CD4-positive, alpha-beta T cell (primary cell): ENCODE measurements around the gene RNF128. TPM values are rescaled to one million over a fixed set of nuclear protein-coding genes. Genes with fewer than 3 reads are reported as not detected.

Experiments
- ATAC-seq: fragments of 200-7000 bp; cut with Tn5 transposase; one replicate; pipeline ENCODE4 v1.10.0; 2022; ENCODE audit warnings: mild to moderate bottlenecking; ENCODE audit not compliant: poor library complexity
- CTCF ChIA-PET: fragments of 350-600 bp; sonication (Branson Sonifier 250); formaldehyde crosslinking; loops from one replicate; lab custom pipeline; 2021; ENCODE audit warnings: antibody characterized with exemption, inconsistent platforms; lab: Charles Lee
- POLR2A ChIA-PET: fragments of 350-600 bp; sonication (Branson Sonifier 250); formaldehyde crosslinking; loops from one replicate; lab custom pipeline; 2021; ENCODE audit warnings: antibody characterized with exemption, inconsistent platforms; lab: Charles Lee
- DNase-seq, 14 experiments: peaks; one replicate each; pipeline ENCODE4 v3.0.0-alpha.2; 2013 to 2020; ENCODE audit warnings: mixed read lengths in 2 of 14
- H3K27ac ChIP-seq, 2 donors: one replicate each; pipeline versions ENCODE4 v1.5.1 to v1.7.0; 2013; ENCODE audit warnings: low read length in 2 of 2, low read depth in 1 of 2, mild to moderate bottlenecking in 1 of 2
- H3K27me3 ChIP-seq, 2 experiments: 1 replicate in 1 of 2; 2 replicates in 1 of 2; pipeline versions ENCODE4 v1.6.1 to v1.7.0; 2013; ENCODE audit warnings: low read length in 2 of 2, control low read depth in 1 of 2, mild to moderate bottlenecking in 1 of 2, moderate library complexity in 1 of 2; ENCODE audit not compliant: insufficient read depth in 2 of 2, control insufficient read depth in 1 of 2
- H3K36me3 ChIP-seq: one replicate; pipeline ENCODE4 v1.6.1; 2013; ENCODE audit warnings: low read length, control low read depth; ENCODE audit not compliant: insufficient read depth
- H3K4me1 ChIP-seq: one replicate; pipeline ENCODE4 v1.6.1; 2013; ENCODE audit warnings: low read length, control low read depth; ENCODE audit not compliant: insufficient read depth
- H3K4me3 ChIP-seq: one replicate; pipeline ENCODE4 v1.5.1; 2013; ENCODE audit warnings: mild to moderate bottlenecking, low read length, moderate library complexity
- H3K9me3 ChIP-seq, 2 experiments: 1 replicate in 1 of 2; 2 replicates in 1 of 2; pipeline versions ENCODE4 v1.6.1 to v1.7.0; 2013; ENCODE audit warnings: low read length in 2 of 2, mild to moderate bottlenecking in 2 of 2, control low read depth in 1 of 2, moderate library complexity in 1 of 2; ENCODE audit not compliant: control insufficient read depth in 1 of 2, insufficient read depth in 1 of 2
- H3K27ac Mint-ChIP-seq: one replicate; pipeline ENCODE4 v1.8.0; 2020; ENCODE audit warnings: mixed read lengths
- H3K27me3 Mint-ChIP-seq: one replicate; pipeline ENCODE4 v1.8.0; 2021; ENCODE audit warnings: mixed read lengths
- H3K36me3 Mint-ChIP-seq: one replicate; pipeline ENCODE4 v1.8.0; 2021; ENCODE audit warnings: low read depth, mixed read lengths
- H3K4me1 Mint-ChIP-seq: one replicate; pipeline ENCODE4 v1.8.0; 2021; ENCODE audit warnings: low read depth, mixed read lengths
- H3K4me3 Mint-ChIP-seq: one replicate; pipeline ENCODE4 v1.8.0; 2020; ENCODE audit warnings: mild to moderate bottlenecking, mixed read lengths
- H3K9me3 Mint-ChIP-seq: one replicate; pipeline ENCODE4 v1.8.0; 2020; ENCODE audit warnings: mixed read lengths
- intact Hi-C, 2 experiments: fragments of 100-400 bp; cut with DNase I in 1 of 2; cut with micrococcal nuclease in 1 of 2; formaldehyde crosslinking; loops; one replicate each; pipeline versions ENCODE4 v1.15.1 to v1.9.0; 2023 to 2025; cut with DNase I, micrococcal nuclease
- total RNA-seq, 174 experiments: library from RNA in 2 of 174; stranded (reverse) in 2 of 174; gene quantifications; one replicate each; pipeline ENCODE4 v1.2.3 and lab custom pipeline; 2021 to 2026
- TF ChIP-seq, protein P1 (sequence below): fragments of 200-600 bp; IDR thresholded peaks from one replicate; pipeline ENCODE4 v1.8.0; 2022; ENCODE audit warnings: antibody characterized with exemption, mild to moderate bottlenecking

RNF128 gene
- total RNA-seq, 2 experiments from 2014 or later, result not detected

DNA sequence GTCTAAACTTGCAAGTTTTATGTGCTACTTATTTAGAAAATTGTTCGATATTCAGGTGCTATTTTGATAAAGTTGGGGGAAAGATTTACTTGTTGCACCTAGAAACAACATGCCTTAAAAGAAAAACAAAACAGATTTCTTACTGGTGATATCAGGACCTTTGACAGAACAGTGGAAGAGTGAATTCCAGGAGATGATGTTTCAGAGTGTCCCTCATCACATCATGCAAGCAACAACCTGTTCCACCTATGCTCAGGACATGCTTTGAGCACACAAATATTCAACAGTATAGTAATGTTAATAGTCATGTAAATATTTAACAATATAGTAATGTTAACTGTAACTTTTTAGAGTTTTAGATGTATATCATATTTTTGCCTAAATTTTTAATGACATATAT is 23.9 kb upstream of the RNF128 start:
- Mint-ChIP-seq H3K4me3 (no peak overlapping the region), H3K27ac (no peak overlapping the region), H3K9me3 (no peaks in the 10 kb centered on the region), H3K4me1 (no peaks in the 10 kb centered on the region), H3K27me3 (peaks cover 4% of the 10 kb centered on the region), H3K36me3 (no peaks in the 10 kb centered on the region)
- Histone ChIP-seq H3K9me3 (no peaks in the 10 kb centered on the region), H3K4me1 (no peaks in the 10 kb centered on the region), H3K4me3 (no peak overlapping the region), H3K36me3 (no peaks in the 10 kb centered on the region), H3K27ac (no peak overlapping the region), H3K27me3 (no peaks in the 10 kb centered on the region)
- DNase-seq (no peak), ATAC-seq (no peak)
- TF ChIP-seq, protein P1, sequence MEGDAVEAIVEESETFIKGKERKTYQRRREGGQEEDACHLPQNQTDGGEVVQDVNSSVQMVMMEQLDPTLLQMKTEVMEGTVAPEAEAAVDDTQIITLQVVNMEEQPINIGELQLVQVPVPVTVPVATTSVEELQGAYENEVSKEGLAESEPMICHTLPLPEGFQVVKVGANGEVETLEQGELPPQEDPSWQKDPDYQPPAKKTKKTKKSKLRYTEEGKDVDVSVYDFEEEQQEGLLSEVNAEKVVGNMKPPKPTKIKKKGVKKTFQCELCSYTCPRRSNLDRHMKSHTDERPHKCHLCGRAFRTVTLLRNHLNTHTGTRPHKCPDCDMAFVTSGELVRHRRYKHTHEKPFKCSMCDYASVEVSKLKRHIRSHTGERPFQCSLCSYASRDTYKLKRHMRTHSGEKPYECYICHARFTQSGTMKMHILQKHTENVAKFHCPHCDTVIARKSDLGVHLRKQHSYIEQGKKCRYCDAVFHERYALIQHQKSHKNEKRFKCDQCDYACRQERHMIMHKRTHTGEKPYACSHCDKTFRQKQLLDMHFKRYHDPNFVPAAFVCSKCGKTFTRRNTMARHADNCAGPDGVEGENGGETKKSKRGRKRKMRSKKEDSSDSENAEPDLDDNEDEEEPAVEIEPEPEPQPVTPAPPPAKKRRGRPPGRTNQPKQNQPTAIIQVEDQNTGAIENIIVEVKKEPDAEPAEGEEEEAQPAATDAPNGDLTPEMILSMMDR, result no peak
- intact Hi-C loops, result no loop called here
- ChIA-PET POLR2A (no interaction called here), CTCF (no interaction called here)

- TF ChIP-seq, protein P1, result no peak
- Histone ChIP-seq H3K36me3 (no peaks in the 10 kb centered on the region), H3K4me1 (no peaks in the 10 kb centered on the region), H3K27me3 (no peaks in the 10 kb centered on the region), H3K27ac (no peak overlapping the region), H3K4me3 (no peak overlapping the region), H3K9me3 (no peaks in the 10 kb centered on the region)
- intact Hi-C loops, result no loop called here
- Mint-ChIP-seq H3K27ac (no peak overlapping the region), H3K4me1 (no peaks in the 10 kb centered on the region), H3K27me3 (peaks cover 4% of the 10 kb centered on the region), H3K4me3 (no peak overlapping the region), H3K36me3 (no peaks in the 10 kb centered on the region), H3K9me3 (no peaks in the 10 kb centered on the region)
- POLR2A ChIA-PET, result no interaction called here
- CTCF ChIA-PET, result no interaction called here
- DNase-seq (no peak), ATAC-seq (no peak)
Measured at GRCh38 chrX:106706466-106706865, 20.0 kb upstream of the RNF128 start.

DNA sequence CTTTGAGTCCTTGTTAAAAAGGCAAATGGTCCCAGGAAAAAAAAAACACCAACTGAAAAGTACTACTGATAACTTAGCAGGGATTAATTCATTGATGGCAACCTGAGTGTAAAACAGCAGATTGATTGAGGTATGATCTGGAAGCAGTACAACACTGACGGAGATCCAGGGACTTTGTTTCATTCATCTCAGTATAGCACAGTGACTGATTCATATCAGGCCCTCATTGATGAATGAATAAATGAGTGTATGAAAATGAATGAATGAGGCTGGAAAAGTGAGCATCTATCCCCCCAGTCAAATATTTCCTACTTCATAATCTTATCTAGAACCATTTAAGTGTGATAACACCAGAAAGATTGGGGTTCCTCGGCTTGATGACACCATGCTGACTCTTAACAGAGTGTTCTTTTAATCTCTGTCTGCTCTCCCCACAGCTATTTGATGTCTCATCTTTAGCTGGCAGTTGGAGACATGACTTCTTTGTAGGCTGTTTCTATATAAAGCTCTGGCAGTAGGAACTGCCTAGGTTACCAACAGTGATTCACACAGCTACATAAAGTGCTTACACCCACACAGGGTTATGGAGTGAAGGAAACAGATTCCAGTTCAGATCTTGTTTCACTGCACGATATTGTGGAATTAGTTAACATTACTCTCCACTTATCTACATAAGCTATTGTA is 18.6 kb upstream of the RNF128 start:
- no peaks in the 10 kb centered on the region for H3K9me3 ChIP-seq
- H3K9me3 Mint-ChIP-seq, result no peaks in the 10 kb centered on the region
- no peak for DNase-seq
- ChIA-PET CTCF (no interaction called here), POLR2A (no interaction called here)
- no peak for ATAC-seq
- no peak overlapping the region for H3K27ac ChIP-seq
- H3K4me3 Mint-ChIP-seq, result no peak overlapping the region
- H3K4me1 Mint-ChIP-seq, result no peaks in the 10 kb centered on the region
- H3K27me3 Mint-ChIP-seq, result no peaks in the 10 kb centered on the region
- TF ChIP-seq, protein P1, result no peak
- H3K27me3 ChIP-seq, result no peaks in the 10 kb centered on the region
- no peaks in the 10 kb centered on the region for H3K36me3 Mint-ChIP-seq
- no peak overlapping the region for H3K4me3 ChIP-seq
- intact Hi-C loops, result no loop called here
- H3K36me3 ChIP-seq, result no peaks in the 10 kb centered on the region
- no peak overlapping the region for H3K27ac Mint-ChIP-seq
- no peaks in the 10 kb centered on the region for H3K4me1 ChIP-seq
